Esophagus squamous epithelium (tissue), 5 donors: ENCODE data around the gene LMBRD1. TPM values are rescaled to one million over a fixed set of nuclear protein-coding genes. Genes with fewer than 3 reads are reported as not detected.

ENCODE experiments used
- DNase-seq: peaks from one replicate; lab custom pipeline; 2025; lab: John Stamatoyannopoulos, UW
- H3K27ac ChIP-seq, 4 donors: fragments of 200-600 bp; sonication (generic); one replicate each; pipeline ENCODE4 v1.5.1; 2016 to 2019; ENCODE audit warnings: mild to moderate bottlenecking in 1 of 4
- H3K27me3 ChIP-seq, 4 donors: fragments of 200-600 bp; sonication (generic); 1 replicate in 3 of 4; 2 replicates in 1 of 4; pipeline versions ENCODE4 v1.5.1 to v1.6.0; 2017 to 2021; ENCODE audit warnings: antibody characterized with exemption in 1 of 4
- H3K36me3 ChIP-seq, 3 donors: fragments of 200-600 bp; sonication (generic); one replicate each; pipeline ENCODE4 v1.5.1; 2016 to 2019
- H3K4me1 ChIP-seq, 3 donors: fragments of 200-600 bp; sonication (generic); one replicate each; pipeline ENCODE4 v1.5.1; 2017 to 2019
- H3K4me3 ChIP-seq, 4 donors: fragments of 200-600 bp; sonication (generic); 1 replicate in 3 of 4; 2 replicates in 1 of 4; pipeline ENCODE4 v1.5.1; 2016 to 2019; ENCODE audit warnings: mild to moderate bottlenecking in 2 of 4, moderate library complexity in 1 of 4
- H3K9me3 ChIP-seq, 3 donors: fragments of 200-600 bp; sonication (generic); one replicate each; pipeline ENCODE4 v1.5.1; 2016 to 2019
- CTCF ChIP-seq, 6 experiments: fragments of 450-650 bp in 4 of 6; fragments of 200-600 bp in 2 of 6; sonication (generic) in 2 of 6; IDR thresholded peaks; one replicate each; pipeline ENCODE4 v1.5.1; 2016 to 2019; ENCODE audit warnings: antibody characterized with exemption in 6 of 6, mild to moderate bottlenecking in 4 of 6, moderate library complexity in 4 of 6
- POLR2A ChIP-seq, 4 donors: fragments of 450-650 bp; IDR thresholded peaks; one replicate each; pipeline ENCODE4 v1.6.1; 2017; ENCODE audit warnings: antibody characterized with exemption in 4 of 4, mild to moderate bottlenecking in 4 of 4, moderate library complexity in 3 of 4
- WGBS, 2 donors: methylation state at CpG; one replicate each; pipeline ENCODE4 v1.1.5; 2018; 5-methylcytosine and 5-hydroxymethylcytosine counted together
- intact Hi-C: fragments of 100-400 bp; cut with DNase I; formaldehyde crosslinking; loops from one replicate; pipeline ENCODE4 v1.15.0; 2022
- total RNA-seq, 4 donors: library from RNA; depleted of rRNA; stranded (reverse); fragments of >200 nt; gene quantifications; one replicate each; pipeline ENCODE4 v1.1.0, GENCODE V29; 2016
- donor health status: DM: yes; HTN: yes; CAD: no.

Gene LMBRD1
- total RNA-seq, 4 donors from 2014 or later = 23.0 to 50.6 (median 41.1) TPM

GRCh38 chr6:69632932-69633331, 163.9 kb downstream of the LMBRD1 start:
- H3K27ac ChIP-seq = no peak overlapping the region
- H3K9me3 ChIP-seq = no peaks in the 10 kb centered on the region
- TF ChIP-seq CTCF (IDR thresholded peaks at IDR 0.05) = no peak
- no peak for TF ChIP-seq POLR2A (IDR thresholded peaks at IDR 0.05)
- intact Hi-C loops = no loop called here
- H3K4me1 ChIP-seq = no peaks in the 10 kb centered on the region
- no peak overlapping the region for H3K4me3 ChIP-seq
- no peaks in the 10 kb centered on the region for H3K27me3 ChIP-seq
- no peaks in the 10 kb centered on the region for H3K36me3 ChIP-seq
- no peak for DNase-seq
- 67 to 71% methylated on average over 2 of the region's 2 CpGs for WGBS, 2 donors

GRCh38 chr6:69631552-69632346, 165.1 kb downstream of the LMBRD1 start:
- 25 to 27% methylated on average over 4 of the region's 4 CpGs for WGBS, 2 donors

GRCh38 chr6:69630767-69631166, 166.0 kb downstream of the LMBRD1 start:
- Histone ChIP-seq H3K4me1 (no peaks in the 10 kb centered on the region), H3K36me3 (no peaks in the 10 kb centered on the region), H3K9me3 (no peaks in the 10 kb centered on the region), H3K27me3 (no peaks in the 10 kb centered on the region), H3K4me3 (no peak overlapping the region), H3K27ac (no peak overlapping the region)
- intact Hi-C loops = no loop called here
- WGBS, 2 donors = 73 to 83% methylated on average over 1 of the region's 1 CpG
- no peak for TF ChIP-seq CTCF (IDR thresholded peaks at IDR 0.05)
- no peak for TF ChIP-seq POLR2A (IDR thresholded peaks at IDR 0.05)
- DNase-seq = no peak

More at GRCh38 chr6:69631552-69632346, 165.1 kb downstream of the LMBRD1 start:
- H3K4me1 ChIP-seq = no peaks in the 10 kb centered on the region
- H3K27me3 ChIP-seq = no peaks in the 10 kb centered on the region
- H3K36me3 ChIP-seq = no peaks in the 10 kb centered on the region
- TF ChIP-seq POLR2A (IDR thresholded peaks at IDR 0.05) (no peak), CTCF (IDR thresholded peaks at IDR 0.05) (no peak)
- no peak overlapping the region for H3K4me3 ChIP-seq
- H3K27ac ChIP-seq = no peak overlapping the region
- intact Hi-C loops = no loop called here
- no peaks in the 10 kb centered on the region for H3K9me3 ChIP-seq
- no peak for DNase-seq

- intact Hi-C loops = no loop called here
- no peak overlapping the region for H3K27ac ChIP-seq
Observed at GRCh38 chr6:69627625-69628024, 169.2 kb downstream of the LMBRD1 start.

More at GRCh38 chr6:69627625-69628024, 169.2 kb downstream of the LMBRD1 start:
- no peak for DNase-seq
- Histone ChIP-seq H3K27me3 (no peaks in the 10 kb centered on the region), H3K36me3 (no peaks in the 10 kb centered on the region), H3K4me1 (no peaks in the 10 kb centered on the region), H3K9me3 (no peaks in the 10 kb centered on the region), H3K4me3 (no peak overlapping the region)
- no peak for TF ChIP-seq POLR2A (IDR thresholded peaks at IDR 0.05)
- TF ChIP-seq CTCF (IDR thresholded peaks at IDR 0.05) = no peak
- 18 to 71% methylated on average over 1 of the region's 1 CpG for WGBS, 2 donors
